ENCODE measurements around the gene FAM3D.

- TF ChIP-seq POLR2AphosphoS5 (IDR thresholded peaks at IDR 0.05; ENCODE audit: low read depth, low read length) (no peak), CTCF (IDR thresholded peaks at IDR 0.05) (no peak), SIN3A (IDR thresholded peaks at IDR 0.05; ENCODE audit: borderline replicate concordance, insufficient read depth, low read depth, low read length) (no peak), TCF7L2 (IDR thresholded peaks at IDR 0.05; ENCODE audit: low read depth, low read length) (no peak), REST (IDR thresholded peaks at IDR 0.05; ENCODE audit: insufficient read depth in 1 of 2, low read depth in 2 of 2, low read length in 1 of 2) (no peak)
Observed at GRCh38 chr3:58651276-58651675, 15.3 kb downstream of the FAM3D start.

All from Panc1 (cell line).